ENCODE results near the gene SMIM41. TPM values are rescaled to one million over a fixed set of nuclear protein-coding genes. Genes with fewer than 3 reads are reported as not detected.

Gene SMIM41
- total RNA-seq, 2 experiments from 2014 or later, result not detected

DNA sequence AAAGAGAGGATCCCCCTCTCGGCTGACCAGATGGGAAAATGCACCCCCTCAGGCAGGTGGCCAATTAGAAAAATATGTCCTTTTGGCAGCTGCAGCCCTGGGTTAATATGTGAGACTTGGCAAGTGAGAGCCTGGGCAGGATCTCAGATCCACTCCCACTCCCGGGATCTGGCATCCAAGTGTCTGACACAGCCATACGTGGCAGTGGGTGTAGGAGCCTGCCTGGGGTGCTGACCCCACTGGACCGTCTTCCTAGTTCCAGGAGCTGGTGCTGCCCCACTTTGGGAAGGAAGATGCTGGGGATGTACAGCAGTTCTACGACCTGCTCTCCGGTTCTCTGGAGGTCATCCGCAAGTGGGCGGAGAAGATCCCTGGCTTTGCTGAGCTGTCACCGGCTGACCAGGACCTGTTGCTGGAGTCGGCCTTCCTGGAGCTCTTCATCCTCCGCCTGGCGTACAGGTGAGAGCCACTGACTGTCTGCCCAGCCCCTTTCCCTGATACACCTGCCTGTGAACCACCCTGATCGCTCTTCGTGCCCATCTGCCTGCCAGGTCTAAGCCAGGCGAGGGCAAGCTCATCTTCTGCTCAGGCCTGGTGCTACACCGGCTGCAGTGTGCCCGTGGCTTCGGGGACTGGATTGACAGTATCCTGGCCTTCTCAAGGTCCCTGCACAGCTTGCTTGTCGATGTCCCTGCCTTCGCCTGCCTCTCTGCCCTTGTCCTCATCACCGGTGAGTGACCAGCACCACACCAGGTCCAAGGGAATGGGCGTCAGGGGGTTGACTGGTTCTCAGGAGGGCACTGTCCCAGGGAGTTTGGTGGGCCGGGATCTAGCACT is 22.5 kb upstream of the SMIM41 start:
- Histone ChIP-seq H3K9me2 (ENCODE audit: insufficient read depth, low read length) (no peaks in the 10 kb centered on the region), H2AFZ (ENCODE audit: low read length) (no peak overlapping the region), H3K4me2 (ENCODE audit: low read length) (no peak overlapping the region), H3K9me3 (ENCODE audit: low read length) (no peaks in the 10 kb centered on the region), H3K79me2 (ENCODE audit: insufficient read depth, low read depth, low read length) (no peaks in the 10 kb centered on the region), H3K4me3 (ENCODE audit: low read depth, low read length, poor library complexity, severe bottlenecking) (no peak overlapping the region), H4K20me1 (ENCODE audit: insufficient read depth, low read length) (no peaks in the 10 kb centered on the region), H3K36me3 (ENCODE audit: insufficient read depth, low read length) (peaks cover 32% of the 10 kb centered on the region), H3K4me1 (ENCODE audit: insufficient read depth, low read length, poor library complexity, severe bottlenecking) (peaks cover 30% of the 10 kb centered on the region), H3K27ac (ENCODE audit: low read depth, low read length, poor library complexity, severe bottlenecking) (no peak overlapping the region)
- ChIA-PET CTCF (ENCODE audit: unreplicated experiment) (no interaction called here), POLR2A (no interaction called here)
- no peak for DNase-seq (ENCODE audit: low spot score)
- intact Hi-C loops (cut with micrococcal nuclease; ENCODE audit: unreplicated experiment), result no loop called here
- BruUV-seq (replicated peaks), result no TSS peak
- TF ChIP-seq EZH2phosphoT487 (IDR thresholded peaks at IDR 0.05; ENCODE audit: borderline replicate concordance, low read depth, low read length), result no peak
- TF ChIP-seq, protein P1, sequence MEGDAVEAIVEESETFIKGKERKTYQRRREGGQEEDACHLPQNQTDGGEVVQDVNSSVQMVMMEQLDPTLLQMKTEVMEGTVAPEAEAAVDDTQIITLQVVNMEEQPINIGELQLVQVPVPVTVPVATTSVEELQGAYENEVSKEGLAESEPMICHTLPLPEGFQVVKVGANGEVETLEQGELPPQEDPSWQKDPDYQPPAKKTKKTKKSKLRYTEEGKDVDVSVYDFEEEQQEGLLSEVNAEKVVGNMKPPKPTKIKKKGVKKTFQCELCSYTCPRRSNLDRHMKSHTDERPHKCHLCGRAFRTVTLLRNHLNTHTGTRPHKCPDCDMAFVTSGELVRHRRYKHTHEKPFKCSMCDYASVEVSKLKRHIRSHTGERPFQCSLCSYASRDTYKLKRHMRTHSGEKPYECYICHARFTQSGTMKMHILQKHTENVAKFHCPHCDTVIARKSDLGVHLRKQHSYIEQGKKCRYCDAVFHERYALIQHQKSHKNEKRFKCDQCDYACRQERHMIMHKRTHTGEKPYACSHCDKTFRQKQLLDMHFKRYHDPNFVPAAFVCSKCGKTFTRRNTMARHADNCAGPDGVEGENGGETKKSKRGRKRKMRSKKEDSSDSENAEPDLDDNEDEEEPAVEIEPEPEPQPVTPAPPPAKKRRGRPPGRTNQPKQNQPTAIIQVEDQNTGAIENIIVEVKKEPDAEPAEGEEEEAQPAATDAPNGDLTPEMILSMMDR (conservative IDR thresholded peaks at IDR 0.05; ENCODE audit: low read length), result no peak

DNA sequence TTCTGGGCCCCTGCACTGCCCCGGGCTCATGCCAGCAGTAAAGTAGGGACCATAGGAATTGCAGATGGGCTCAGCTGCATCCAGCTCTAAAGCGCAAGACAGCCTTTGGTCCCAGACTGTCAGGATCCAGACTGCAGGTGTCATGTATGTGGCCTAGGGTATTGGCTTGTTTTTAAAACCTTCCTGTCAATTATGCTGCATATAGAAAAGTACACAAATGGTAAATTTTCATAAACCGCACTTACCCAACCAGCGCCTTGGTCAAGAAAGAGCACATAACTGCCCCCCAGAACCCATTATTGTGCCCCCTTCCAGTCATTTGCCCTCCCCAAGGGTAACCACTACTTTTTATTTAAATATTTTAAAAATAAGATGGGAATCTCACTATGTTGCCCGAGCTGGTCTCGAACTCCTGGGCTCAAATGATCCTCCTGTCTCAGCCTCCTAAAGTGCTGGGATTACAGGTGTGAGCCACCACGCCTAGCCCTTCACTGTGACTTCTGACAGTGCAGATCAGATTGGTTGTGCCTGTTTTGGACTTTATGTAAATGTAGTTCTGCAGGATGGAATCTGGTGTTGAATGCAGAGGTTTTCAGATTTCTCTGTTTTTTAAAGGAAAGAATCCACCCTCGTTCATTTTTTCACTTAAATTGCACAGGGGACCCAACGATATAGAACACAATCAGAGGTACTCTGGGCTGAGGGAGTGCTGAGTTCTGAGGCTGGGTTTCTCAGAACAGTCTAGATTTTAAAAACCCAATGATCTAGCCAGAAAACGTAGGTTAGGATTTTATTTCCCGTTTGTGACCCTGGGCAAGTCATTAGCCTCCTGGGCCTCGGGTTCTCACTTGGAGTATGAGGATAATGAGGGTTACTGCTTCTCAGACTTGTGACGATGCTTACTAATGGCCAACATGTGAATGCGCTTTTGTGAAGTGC is 21.6 kb upstream of the SMIM41 start:
- peaks cover 21% of the 10 kb centered on the region for H3K4me1 ChIP-seq (ENCODE audit: insufficient read depth, low read length, poor library complexity, severe bottlenecking)
- intact Hi-C loops (cut with micrococcal nuclease; ENCODE audit: unreplicated experiment), result no loop called here
- no peak overlapping the region for H2AFZ ChIP-seq (ENCODE audit: low read length)
- H3K79me2 ChIP-seq (ENCODE audit: insufficient read depth, low read depth, low read length), result no peaks in the 10 kb centered on the region
- H3K36me3 ChIP-seq (ENCODE audit: insufficient read depth, low read length), result peaks cover 32% of the 10 kb centered on the region
- H3K9me3 ChIP-seq (ENCODE audit: low read length), result no peaks in the 10 kb centered on the region
- TF ChIP-seq EZH2phosphoT487 (IDR thresholded peaks at IDR 0.05; ENCODE audit: borderline replicate concordance, low read depth, low read length), result no peak
- TF ChIP-seq, protein P1 (conservative IDR thresholded peaks at IDR 0.05; ENCODE audit: low read length), result no peak
- H3K9me2 ChIP-seq (ENCODE audit: insufficient read depth, low read length), result no peaks in the 10 kb centered on the region
- no TSS peak for BruUV-seq (replicated peaks)
- H3K4me2 ChIP-seq (ENCODE audit: low read length), result no peak overlapping the region
- no peak for DNase-seq (ENCODE audit: low spot score)
- CTCF ChIA-PET (ENCODE audit: unreplicated experiment), result no interaction called here
- POLR2A ChIA-PET, result interaction anchor here (2.0 kb wide), 1 partner anchor 12 kb away, joined by 7 read pairs; the partner anchor contains the start of gene ATG101
- no peaks in the 10 kb centered on the region for H4K20me1 ChIP-seq (ENCODE audit: insufficient read depth, low read length)
- no peak overlapping the region for H3K27ac ChIP-seq (ENCODE audit: low read depth, low read length, poor library complexity, severe bottlenecking)
- H3K4me3 ChIP-seq (ENCODE audit: low read depth, low read length, poor library complexity, severe bottlenecking), result no peak overlapping the region
